Esophagus muscularis mucosa (tissue), 3 donors: Measurements from ENCODE around the gene PTPRK.

Experiments
- CTCF ChIP-seq, 3 experiments: fragments of 200-600 bp in 2 of 3; fragments of 450-650 bp in 1 of 3; sonication (generic) in 2 of 3; IDR thresholded peaks; one replicate each; pipeline ENCODE4 v1.5.1; 2017 to 2019; ENCODE audit warnings: antibody characterized with exemption in 3 of 3, mild to moderate bottlenecking in 2 of 3, moderate library complexity in 1 of 3
- POLR2AphosphoS5 ChIP-seq, 2 donors: sonication (generic); formaldehyde crosslinking; IDR thresholded peaks; one replicate each; pipeline ENCODE4 v1.6.1; 2017; ENCODE audit warnings: antibody characterized with exemption in 2 of 2

GRCh38 chr6:128358244-128358776, 162.1 kb downstream of the PTPRK start:
- TF ChIP-seq CTCF (IDR thresholded peaks at IDR 0.05) (no peak), POLR2AphosphoS5 (IDR thresholded peaks at IDR 0.05) (no peak)
